ENCODE results near the gene SLC30A1. TPM values are rescaled to one million over a fixed set of nuclear protein-coding genes. Genes with fewer than 3 reads are reported as not detected.

SLC30A1 gene
- polyA plus RNA-seq, 1 of the 3 experiments (the other 2 are of a cell fraction), result 6.9 TPM

DNA sequence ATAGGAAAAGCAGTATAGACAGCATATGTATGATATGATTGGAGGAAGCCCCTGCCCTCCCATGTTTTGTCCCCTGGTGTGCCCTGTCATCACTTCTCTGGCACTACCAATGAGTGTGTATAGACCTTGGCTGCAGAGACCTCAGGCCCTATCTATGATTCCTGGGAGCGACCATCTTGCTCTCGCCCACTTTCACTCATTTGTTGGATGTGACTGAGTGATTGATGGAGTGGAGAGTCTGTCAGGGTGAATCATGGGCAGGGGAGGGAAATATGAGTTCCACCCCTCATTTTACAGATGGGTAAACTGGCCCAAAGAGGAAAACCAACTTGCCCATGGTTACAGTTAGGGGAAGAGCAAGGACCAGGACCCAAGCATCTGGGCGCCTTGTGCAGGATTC lies 14.9 kb downstream of the SLC30A1 start:
- Histone ChIP-seq H4K20me1 (ENCODE audit: insufficient read depth) (no peaks in the 10 kb centered on the region), H3K9me2 (no peaks in the 10 kb centered on the region), H3K36me3 (replicated peaks in 1 of 2; ENCODE audit: control insufficient read depth in 1 of 2, insufficient read depth in 2 of 2, low read length in 1 of 2) (no peaks in the 10 kb centered on the region), H2AFZ (ENCODE audit: low read depth) (no peak overlapping the region), H3K27ac (ENCODE audit: low read depth in 2 of 2, low read length in 1 of 2) (no peak overlapping the region), H3K9me3 (no peaks in the 10 kb centered on the region), H3K27me3 (ENCODE audit: insufficient read depth) (no peaks in the 10 kb centered on the region), H3K4me3 (ENCODE audit: low read depth in 2 of 2, low read length in 1 of 2) (no peak overlapping the region), H3F3A (replicated peaks; ENCODE audit: insufficient read depth) (no peaks in the 10 kb centered on the region), H3K4me2 (no peak overlapping the region), H3K4me1 (ENCODE audit: control insufficient read depth in 1 of 2, insufficient read depth in 2 of 2, low read depth in 1 of 2, low read length in 1 of 2) (no peaks in the 10 kb centered on the region), H3K9ac (no peak overlapping the region), H3K79me2 (ENCODE audit: insufficient read depth) (no peaks in the 10 kb centered on the region)
- ChIA-PET POLR2A (no interaction called here), CTCF (no interaction called here)
- DNase-seq, result no peak
- 92% methylated on average over 3 of the region's 3 CpGs for WGBS (ENCODE audit: low lambda C conversion rate)
- TF ChIP-seq, protein P1, sequence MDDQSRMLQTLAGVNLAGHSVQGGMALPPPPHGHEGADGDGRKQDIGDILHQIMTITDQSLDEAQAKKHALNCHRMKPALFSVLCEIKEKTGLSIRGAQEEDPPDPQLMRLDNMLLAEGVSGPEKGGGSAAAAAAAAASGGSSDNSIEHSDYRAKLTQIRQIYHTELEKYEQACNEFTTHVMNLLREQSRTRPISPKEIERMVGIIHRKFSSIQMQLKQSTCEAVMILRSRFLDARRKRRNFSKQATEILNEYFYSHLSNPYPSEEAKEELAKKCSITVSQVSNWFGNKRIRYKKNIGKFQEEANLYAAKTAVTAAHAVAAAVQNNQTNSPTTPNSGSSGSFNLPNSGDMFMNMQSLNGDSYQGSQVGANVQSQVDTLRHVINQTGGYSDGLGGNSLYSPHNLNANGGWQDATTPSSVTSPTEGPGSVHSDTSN (IDR thresholded peaks at IDR 0.05), result no peak
- TF ChIP-seq MEF2A (IDR thresholded peaks at IDR 0.05; ENCODE audit: borderline replicate concordance, low read depth) (no peak), NFIC (IDR thresholded peaks at IDR 0.05; ENCODE audit: borderline replicate concordance) (no peak), TAF1 (IDR thresholded peaks at IDR 0.05; ENCODE audit: borderline replicate concordance, low read depth, low read length) (no peak), RCOR1 (IDR thresholded peaks at IDR 0.05; ENCODE audit: low read length) (no peak), RAD21 (IDR thresholded peaks at IDR 0.05; ENCODE audit: low read length) (no peak), FOXJ3 (CRISPR knock-in tag; IDR thresholded peaks at IDR 0.05) (no peak), FOXM1 (IDR thresholded peaks at IDR 0.05; ENCODE audit: low read depth) (no peak), RFX5 (IDR thresholded peaks at IDR 0.05; ENCODE audit: low read length) (no peak), POLR2AphosphoS5 (IDR thresholded peaks at IDR 0.05; ENCODE audit: low read depth, low read length) (no peak), CHD2 (IDR thresholded peaks at IDR 0.05; ENCODE audit: low read length, partially characterized antibody) (no peak), EP300 (IDR thresholded peaks at IDR 0.05; ENCODE audit: borderline replicate concordance in 1 of 2, low read depth in 1 of 2, low read length in 1 of 2) (no peak), MXI1 (IDR thresholded peaks at IDR 0.05; ENCODE audit: low read depth, low read length) (no peak), TEAD4 (IDR thresholded peaks at IDR 0.05; ENCODE audit: borderline replicate concordance, insufficient read depth) (no peak), YY1 (IDR thresholded peaks at IDR 0.05; ENCODE audit: low read depth) (no peak), GABPA (IDR thresholded peaks at IDR 0.05; ENCODE audit: low read depth) (no peak)
- TF ChIP-seq, protein P2, sequence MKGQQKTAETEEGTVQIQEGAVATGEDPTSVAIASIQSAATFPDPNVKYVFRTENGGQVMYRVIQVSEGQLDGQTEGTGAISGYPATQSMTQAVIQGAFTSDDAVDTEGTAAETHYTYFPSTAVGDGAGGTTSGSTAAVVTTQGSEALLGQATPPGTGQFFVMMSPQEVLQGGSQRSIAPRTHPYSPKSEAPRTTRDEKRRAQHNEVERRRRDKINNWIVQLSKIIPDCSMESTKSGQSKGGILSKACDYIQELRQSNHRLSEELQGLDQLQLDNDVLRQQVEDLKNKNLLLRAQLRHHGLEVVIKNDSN (IDR thresholded peaks at IDR 0.05; ENCODE audit: borderline replicate concordance, low read depth), result no peak
- TF ChIP-seq, protein P3, sequence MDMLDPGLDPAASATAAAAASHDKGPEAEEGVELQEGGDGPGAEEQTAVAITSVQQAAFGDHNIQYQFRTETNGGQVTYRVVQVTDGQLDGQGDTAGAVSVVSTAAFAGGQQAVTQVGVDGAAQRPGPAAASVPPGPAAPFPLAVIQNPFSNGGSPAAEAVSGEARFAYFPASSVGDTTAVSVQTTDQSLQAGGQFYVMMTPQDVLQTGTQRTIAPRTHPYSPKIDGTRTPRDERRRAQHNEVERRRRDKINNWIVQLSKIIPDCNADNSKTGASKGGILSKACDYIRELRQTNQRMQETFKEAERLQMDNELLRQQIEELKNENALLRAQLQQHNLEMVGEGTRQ (IDR thresholded peaks at IDR 0.05; ENCODE audit: borderline replicate concordance, low read depth, low read length), result no peak
- TF ChIP-seq, protein P4, sequence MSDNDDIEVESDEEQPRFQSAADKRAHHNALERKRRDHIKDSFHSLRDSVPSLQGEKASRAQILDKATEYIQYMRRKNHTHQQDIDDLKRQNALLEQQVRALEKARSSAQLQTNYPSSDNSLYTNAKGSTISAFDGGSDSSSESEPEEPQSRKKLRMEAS (IDR thresholded peaks at IDR 0.05; ENCODE audit: low read depth), result no peak
- TF ChIP-seq, protein P5, sequence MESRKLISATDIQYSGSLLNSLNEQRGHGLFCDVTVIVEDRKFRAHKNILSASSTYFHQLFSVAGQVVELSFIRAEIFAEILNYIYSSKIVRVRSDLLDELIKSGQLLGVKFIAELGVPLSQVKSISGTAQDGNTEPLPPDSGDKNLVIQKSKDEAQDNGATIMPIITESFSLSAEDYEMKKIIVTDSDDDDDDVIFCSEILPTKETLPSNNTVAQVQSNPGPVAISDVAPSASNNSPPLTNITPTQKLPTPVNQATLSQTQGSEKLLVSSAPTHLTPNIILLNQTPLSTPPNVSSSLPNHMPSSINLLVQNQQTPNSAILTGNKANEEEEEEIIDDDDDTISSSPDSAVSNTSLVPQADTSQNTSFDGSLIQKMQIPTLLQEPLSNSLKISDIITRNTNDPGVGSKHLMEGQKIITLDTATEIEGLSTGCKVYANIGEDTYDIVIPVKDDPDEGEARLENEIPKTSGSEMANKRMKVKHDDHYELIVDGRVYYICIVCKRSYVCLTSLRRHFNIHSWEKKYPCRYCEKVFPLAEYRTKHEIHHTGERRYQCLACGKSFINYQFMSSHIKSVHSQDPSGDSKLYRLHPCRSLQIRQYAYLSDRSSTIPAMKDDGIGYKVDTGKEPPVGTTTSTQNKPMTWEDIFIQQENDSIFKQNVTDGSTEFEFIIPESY (IDR thresholded peaks at IDR 0.05; ENCODE audit: borderline replicate concordance, low read depth), result no peak

Measured in SK-N-SH (cell line).